SIG-M5 treated with dmso at 0.1 percent for 504 hours (cell line): ENCODE data around the gene LUC7L2.
"Not testable (repeated sequence)": the region's sequence is repeated elsewhere in the genome, so short reads cannot be mapped to it uniquely, and the experiment has no call there.

ENCODE experiments used
- DNase-seq: peaks from one replicate; lab custom pipeline; 2025; ENCODE audit not compliant: unreplicated experiment; lab: John Stamatoyannopoulos, UW

LUC7L2 gene

GRCh38 chr7:139441961-139442360, 82.3 kb downstream of the LUC7L2 start:
- DNase-seq: no peak

- DNase-seq: no peak
These were observed 86.6 kb downstream of the LUC7L2 start for GRCh38 chr7:139446051-139446890.

- DNase-seq: no peak
These were observed 91.2 kb downstream of the LUC7L2 start for GRCh38 chr7:139450851-139451250.

GRCh38 chr7:139451638-139452037, 91.9 kb downstream of the LUC7L2 start:
- no peak for DNase-seq

GRCh38 chr7:139452958-139453672, 93.4 kb downstream of the LUC7L2 start:
- no peak for DNase-seq

GRCh38 chr7:139453673-139454321, 94.1 kb downstream of the LUC7L2 start:
- no peak for DNase-seq

GRCh38 chr7:139455789-139456188, 96.1 kb downstream of the LUC7L2 start:
- no peak for DNase-seq

GRCh38 chr7:139456511-139456910, 96.8 kb downstream of the LUC7L2 start:
- DNase-seq: no peak

- DNase-seq: no peak
These were observed 97.7 kb downstream of the LUC7L2 start for GRCh38 chr7:139457153-139457946.

GRCh38 chr7:139463421-139463820, 103.7 kb downstream of the LUC7L2 start:
- not testable (repeated sequence) for DNase-seq

- not testable (repeated sequence) for DNase-seq
These were observed 104.8 kb downstream of the LUC7L2 start for GRCh38 chr7:139464511-139464910.

- not testable (repeated sequence) for DNase-seq
These were observed 105.4 kb downstream of the LUC7L2 start for GRCh38 chr7:139465072-139465471.

- not testable (repeated sequence) for DNase-seq
These were observed 108.0 kb downstream of the LUC7L2 start for GRCh38 chr7:139467729-139468128.

- not testable (repeated sequence) for DNase-seq
These were observed 108.6 kb downstream of the LUC7L2 start for GRCh38 chr7:139468281-139468680.

GRCh38 chr7:139471740-139472353, 112.2 kb downstream of the LUC7L2 start:
- DNase-seq: no peak
